ENCODE data around the gene GSDME.

The GSDME gene

GRCh38 chr7:24724451-24725190 is 32.6 kb downstream of the GSDME start:
- TF ChIP-seq, protein P1, sequence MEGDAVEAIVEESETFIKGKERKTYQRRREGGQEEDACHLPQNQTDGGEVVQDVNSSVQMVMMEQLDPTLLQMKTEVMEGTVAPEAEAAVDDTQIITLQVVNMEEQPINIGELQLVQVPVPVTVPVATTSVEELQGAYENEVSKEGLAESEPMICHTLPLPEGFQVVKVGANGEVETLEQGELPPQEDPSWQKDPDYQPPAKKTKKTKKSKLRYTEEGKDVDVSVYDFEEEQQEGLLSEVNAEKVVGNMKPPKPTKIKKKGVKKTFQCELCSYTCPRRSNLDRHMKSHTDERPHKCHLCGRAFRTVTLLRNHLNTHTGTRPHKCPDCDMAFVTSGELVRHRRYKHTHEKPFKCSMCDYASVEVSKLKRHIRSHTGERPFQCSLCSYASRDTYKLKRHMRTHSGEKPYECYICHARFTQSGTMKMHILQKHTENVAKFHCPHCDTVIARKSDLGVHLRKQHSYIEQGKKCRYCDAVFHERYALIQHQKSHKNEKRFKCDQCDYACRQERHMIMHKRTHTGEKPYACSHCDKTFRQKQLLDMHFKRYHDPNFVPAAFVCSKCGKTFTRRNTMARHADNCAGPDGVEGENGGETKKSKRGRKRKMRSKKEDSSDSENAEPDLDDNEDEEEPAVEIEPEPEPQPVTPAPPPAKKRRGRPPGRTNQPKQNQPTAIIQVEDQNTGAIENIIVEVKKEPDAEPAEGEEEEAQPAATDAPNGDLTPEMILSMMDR (IDR thresholded peaks at IDR 0.05; ENCODE audit: low read depth, low read length) = no peak
- Histone ChIP-seq H3K27me3 (no peaks in the 10 kb centered on the region), H3K36me3 (no peaks in the 10 kb centered on the region), H3K9me3 (no peaks in the 10 kb centered on the region), H3K4me3 (ENCODE audit: low read depth, low read length) (no peak overlapping the region), H3K4me1 (peaks cover 19% of the 10 kb centered on the region)
- no peak for DNase-seq

DNA sequence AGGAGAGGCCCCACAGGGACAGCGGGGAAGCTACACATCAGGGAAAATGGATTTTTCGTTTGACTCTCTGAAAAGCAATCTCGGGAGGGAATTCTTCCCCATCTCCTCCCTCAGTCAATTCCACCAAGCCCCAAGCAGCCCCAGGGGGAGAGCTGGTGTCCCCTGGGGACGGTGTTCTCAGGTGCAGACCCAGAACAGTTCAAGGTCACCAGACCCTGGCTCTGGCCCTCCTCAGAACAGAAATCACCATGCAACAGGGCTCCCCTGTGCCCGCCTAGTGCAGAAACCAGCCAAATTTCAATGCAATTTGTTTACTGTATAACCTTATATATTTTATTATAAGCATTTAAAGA is 34.1 kb downstream of the GSDME start:
- TF ChIP-seq, protein P1 (IDR thresholded peaks at IDR 0.05; ENCODE audit: low read depth, low read length) = no peak
- Histone ChIP-seq H3K27me3 (no peaks in the 10 kb centered on the region), H3K36me3 (no peaks in the 10 kb centered on the region), H3K9me3 (no peaks in the 10 kb centered on the region), H3K4me1 (peaks cover 11% of the 10 kb centered on the region), H3K4me3 (ENCODE audit: low read depth, low read length) (no peak overlapping the region)
- no peak for DNase-seq

DNA sequence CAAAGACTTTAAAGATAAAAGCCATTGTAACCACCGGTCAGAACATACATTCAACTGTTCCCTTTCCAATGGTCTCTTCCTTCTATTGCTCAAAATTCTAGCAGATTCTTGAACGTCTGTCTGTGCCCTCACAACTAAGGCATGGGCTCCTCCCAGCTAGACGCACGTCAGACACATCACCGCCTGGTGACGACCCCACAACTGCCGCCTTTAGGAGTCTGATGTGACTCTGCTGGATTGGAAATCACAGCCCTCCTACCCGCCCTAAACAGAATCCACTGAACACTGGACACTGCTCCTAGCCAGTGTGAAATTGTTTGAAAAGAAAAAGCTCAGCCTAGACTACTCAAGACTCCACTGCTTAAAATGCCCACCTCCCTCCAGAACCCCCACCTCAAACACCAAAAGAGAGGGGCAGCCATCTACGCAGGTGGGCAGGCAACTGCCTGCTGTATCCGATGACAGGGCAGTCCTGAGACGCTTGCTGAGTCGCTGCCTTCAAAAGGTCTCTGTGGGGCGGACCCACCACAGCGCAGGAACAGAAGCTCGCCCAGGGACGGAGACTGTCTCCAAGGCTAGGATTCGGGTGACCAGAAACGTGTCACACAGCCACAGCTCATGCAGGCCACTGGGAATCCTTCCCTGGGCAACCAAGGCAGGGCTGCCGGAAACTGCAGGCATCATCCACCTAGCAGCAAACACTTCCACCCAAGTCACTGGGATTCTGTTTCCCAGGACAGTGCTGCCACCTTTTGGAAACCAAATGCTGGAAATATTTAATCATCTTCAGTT is 34.7 kb downstream of the GSDME start:
- no peaks in the 10 kb centered on the region for H3K36me3 ChIP-seq
- no peak overlapping the region for H3K4me3 ChIP-seq (ENCODE audit: low read depth, low read length)
- no peaks in the 10 kb centered on the region for H3K27me3 ChIP-seq
- TF ChIP-seq, protein P1 (IDR thresholded peaks at IDR 0.05; ENCODE audit: low read depth, low read length) = peak; percentile 71
- H3K9me3 ChIP-seq = no peaks in the 10 kb centered on the region
- peaks cover 10% of the 10 kb centered on the region for H3K4me1 ChIP-seq
- peak; percentile 54 for DNase-seq

- H3K27me3 ChIP-seq = no peaks in the 10 kb centered on the region
- no peaks in the 10 kb centered on the region for H3K36me3 ChIP-seq
- H3K4me3 ChIP-seq (ENCODE audit: low read depth, low read length) = no peak overlapping the region
- peaks cover 2% of the 10 kb centered on the region for H3K4me1 ChIP-seq
- H3K9me3 ChIP-seq = no peaks in the 10 kb centered on the region
- TF ChIP-seq, protein P1 (IDR thresholded peaks at IDR 0.05; ENCODE audit: low read depth, low read length) = no peak
- no peak for DNase-seq
Observed at GRCh38 chr7:24721481-24722001, 35.7 kb downstream of the GSDME start.

DNA sequence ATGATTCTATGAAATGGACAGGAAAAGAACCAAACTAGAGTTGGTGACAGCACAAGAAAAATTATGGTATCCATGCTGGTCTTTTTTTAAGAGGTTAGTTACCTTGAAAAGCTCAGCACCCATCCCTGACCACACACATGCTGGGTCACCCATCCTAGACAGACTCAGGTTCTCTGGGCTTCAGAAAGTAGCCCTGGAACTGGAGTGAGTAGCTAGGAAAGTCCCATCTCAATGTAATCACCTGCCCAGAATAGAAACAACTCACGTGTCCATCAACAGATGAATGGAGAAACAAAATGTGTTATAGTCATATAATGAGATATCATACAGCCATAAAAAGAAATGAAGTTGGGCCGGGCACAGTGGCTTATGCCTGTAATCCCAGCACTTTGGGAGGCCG is 37.0 kb downstream of the GSDME start:
- TF ChIP-seq, protein P1 (IDR thresholded peaks at IDR 0.05; ENCODE audit: low read depth, low read length) = no peak
- Histone ChIP-seq H3K4me3 (ENCODE audit: low read depth, low read length) (no peak overlapping the region), H3K4me1 (no peaks in the 10 kb centered on the region)

More for the DNA sequence above, 37.0 kb downstream of the GSDME start:
- Histone ChIP-seq H3K9me3 (no peaks in the 10 kb centered on the region), H3K36me3 (no peaks in the 10 kb centered on the region), H3K27me3 (no peaks in the 10 kb centered on the region)
- no peak for DNase-seq
